IPS-NIHi7 (cell line): Measurements from ENCODE around the gene INSL3.
"Not testable (repeated sequence)": the region's sequence is repeated elsewhere in the genome, so short reads cannot be mapped to it uniquely, and the experiment has no call there.

Experiments used
- DNase-seq: peaks from one replicate; pipeline ENCODE4 v3.0.0; 2012; ENCODE audit warnings: mixed read lengths; ENCODE audit errors: extremely low spot score

Gene INSL3

GRCh38 chr19:17812099-17812498 lies 9.2 kb downstream of the INSL3 start:
- no peak for DNase-seq

- no peak for DNase-seq
Measured at GRCh38 chr19:17811681-17812080, 9.6 kb downstream of the INSL3 start.

- DNase-seq, result no peak
Measured at GRCh38 chr19:17811103-17811502, 10.2 kb downstream of the INSL3 start.

GRCh38 chr19:17807731-17808316 lies 13.5 kb downstream of the INSL3 start:
- DNase-seq, result no peak

GRCh38 chr19:17806945-17807344 lies 14.4 kb downstream of the INSL3 start:
- DNase-seq, result no peak

- no peak for DNase-seq
Measured at GRCh38 chr19:17805427-17805826, 15.9 kb downstream of the INSL3 start.

- no peak for DNase-seq
Measured at GRCh38 chr19:17803264-17803896, 17.9 kb downstream of the INSL3 start.

GRCh38 chr19:17802137-17802858 lies 19.0 kb downstream of the INSL3 start:
- no peak for DNase-seq

GRCh38 chr19:17798599-17798998 lies 22.7 kb downstream of the INSL3 start:
- not testable (repeated sequence) for DNase-seq

- DNase-seq, result no peak
Measured at GRCh38 chr19:17797424-17798201, 23.7 kb downstream of the INSL3 start.

- no peak for DNase-seq
Measured at GRCh38 chr19:17796838-17797423, 24.4 kb downstream of the INSL3 start.

- no peak for DNase-seq
Measured at GRCh38 chr19:17796013-17796837, 25.1 kb downstream of the INSL3 start.

- DNase-seq, result no peak
Measured at GRCh38 chr19:17795495-17795856, 25.8 kb downstream of the INSL3 start.

- peak; percentile 73 for DNase-seq
Measured at GRCh38 chr19:17794731-17795494, 26.4 kb downstream of the INSL3 start, which contains the start of gene B3GNT3. TSS of gene B3GNT3 (plus strand) at chr19:17795138. CDS start at chr19:17807808, 12,670 bp downstream.

GRCh38 chr19:17794412-17794730 lies 26.9 kb downstream of the INSL3 start:
- DNase-seq, result no peak

GRCh38 chr19:17790059-17790780 lies 31.1 kb downstream of the INSL3 start:
- DNase-seq, result no peak

- DNase-seq, result no peak
Measured at GRCh38 chr19:17788632-17789031, 32.7 kb downstream of the INSL3 start.

- no peak for DNase-seq
Measured at GRCh38 chr19:17787274-17787913, 33.9 kb downstream of the INSL3 start.
